GM23338 (cell line): ENCODE results near the gene HOXB5. TPM values are rescaled to one million over a fixed set of nuclear protein-coding genes. Genes with fewer than 3 reads are reported as not detected.

Source experiments
- ATAC-seq: fragments of 200-7000 bp; cut with Tn5 transposase; 3 replicates; pipeline ENCODE4 v1.9.1; 2020
- DNase-seq: peaks from one replicate; pipeline ENCODE4 v3.0.0-alpha.2; 2015; ENCODE audit warnings: low spot score
- H2AFZ ChIP-seq: fragments of 200-600 bp; sonication (generic); 2 replicates; pipeline ENCODE4 v1.8.0; 2016; ENCODE audit warnings: antibody characterized with exemption, mild to moderate bottlenecking, moderate library complexity
- H3F3A ChIP-seq: fragments of 200-600 bp; sonication (generic); replicated peaks from 2 replicates; pipeline ENCODE4 v1.8.0; 2017; ENCODE audit warnings: antibody characterized with exemption, mixed run types, low read depth
- H3K27ac ChIP-seq: fragments of 200-600 bp; sonication (generic); 2 replicates; pipeline ENCODE4 v1.6.1; 2016; ENCODE audit warnings: low read depth
- H3K27me3 ChIP-seq: fragments of 200-600 bp; sonication (generic); 2 replicates; pipeline ENCODE4 v1.8.0; 2016; ENCODE audit warnings: mild to moderate bottlenecking, mixed run types, moderate library complexity; ENCODE audit not compliant: insufficient read depth
- H3K36me3 ChIP-seq: fragments of 200-600 bp; sonication (generic); 2 replicates; pipeline ENCODE4 v1.8.0; 2016; ENCODE audit warnings: mild to moderate bottlenecking; ENCODE audit not compliant: insufficient read depth
- H3K4me1 ChIP-seq: fragments of 200-600 bp; sonication (generic); 2 replicates; pipeline ENCODE4 v1.8.0; 2016; ENCODE audit warnings: mild to moderate bottlenecking, moderate library complexity; ENCODE audit not compliant: insufficient read depth
- H3K4me2 ChIP-seq: fragments of 200-600 bp; sonication (generic); 2 replicates; pipeline ENCODE4 v1.7.1; 2017; ENCODE audit warnings: mixed run types
- H3K4me3 ChIP-seq: fragments of 200-600 bp; sonication (generic); 2 replicates; pipeline ENCODE4 v1.6.1; 2016; ENCODE audit warnings: mixed run types
- H3K79me2 ChIP-seq: fragments of 200-600 bp; sonication (generic); replicated peaks from 2 replicates; pipeline ENCODE4 v1.8.0; 2017; ENCODE audit warnings: mild to moderate bottlenecking; ENCODE audit not compliant: insufficient read depth
- H3K9me2 ChIP-seq: fragments of 200-600 bp; sonication (generic); 2 replicates; pipeline ENCODE4 v1.8.0; 2017; ENCODE audit not compliant: insufficient read depth
- H4K20me1 ChIP-seq: fragments of 200-600 bp; sonication (generic); replicated peaks from 2 replicates; pipeline ENCODE4 v1.8.0; 2017; ENCODE audit warnings: mild to moderate bottlenecking; ENCODE audit not compliant: insufficient read depth
- H3K27ac Mint-ChIP-seq: 2 replicates; pipeline ENCODE4 v1.8.0; 2020; ENCODE audit warnings: inconsistent platforms, mild to moderate bottlenecking, moderate library complexity, mixed read lengths
- H3K27me3 Mint-ChIP-seq: 3 replicates; pipeline ENCODE4 v1.8.0; 2022; ENCODE audit warnings: low read depth, mild to moderate bottlenecking, moderate library complexity, mixed read lengths, inconsistent platforms; ENCODE audit not compliant: insufficient read depth, poor library complexity
- H3K36me3 Mint-ChIP-seq: 3 replicates; pipeline ENCODE4 v1.8.0; 2021; ENCODE audit warnings: low read depth, mild to moderate bottlenecking, inconsistent platforms, moderate library complexity, mixed read lengths
- H3K4me1 Mint-ChIP-seq: 3 replicates; pipeline ENCODE4 v1.8.0; 2020; ENCODE audit warnings: mild to moderate bottlenecking, inconsistent platforms, mixed read lengths
- H3K4me3 Mint-ChIP-seq: 3 replicates; pipeline ENCODE4 v1.8.0; 2021; ENCODE audit warnings: moderate library complexity, mild to moderate bottlenecking, inconsistent platforms, mixed read lengths
- H3K9me3 Mint-ChIP-seq: 3 replicates; pipeline ENCODE4 v1.8.0; 2020; ENCODE audit warnings: moderate library complexity, mild to moderate bottlenecking, inconsistent platforms, mixed read lengths
- CTCF ChIP-seq, 2 experiments: fragments of 200-600 bp in 1 of 2; sonication (generic) in 1 of 2; conservative IDR thresholded peaks; 2 replicates each; pipeline versions ENCODE4 v1.5.1 to v1.6.1; 2016 to 2017; ENCODE audit warnings: antibody characterized with exemption in 2 of 2, low read depth in 2 of 2, mild to moderate bottlenecking in 2 of 2, moderate library complexity in 1 of 2
- EZH2 ChIP-seq: fragments of 200-600 bp; sonication (generic); IDR thresholded peaks from one replicate; pipeline ENCODE4 v1.8.0; 2017; ENCODE audit warnings: antibody characterized with exemption, mild to moderate bottlenecking, low read depth; ENCODE audit not compliant: unreplicated experiment
- EZH2phosphoT487 ChIP-seq: fragments of 200-600 bp; sonication (generic); IDR thresholded peaks from one replicate; pipeline ENCODE4 v1.8.1; 2018; ENCODE audit warnings: antibody characterized with exemption; ENCODE audit not compliant: unreplicated experiment
- POLR2AphosphoS5 ChIP-seq: IDR thresholded peaks from 2 replicates; pipeline ENCODE4 v1.6.1; 2016; ENCODE audit warnings: antibody characterized with exemption, low read depth
- REST ChIP-seq: IDR thresholded peaks from one replicate; pipeline ENCODE4 v1.6.1; 2018; ENCODE audit warnings: antibody characterized with exemption; ENCODE audit not compliant: unreplicated experiment
- ZNF331 ChIP-seq: fragments of 250-450 bp; sonication (Bioruptor Pico); IDR thresholded peaks from 2 replicates; pipeline ENCODE4 v1.5.0; 2020; ENCODE audit warnings: low read depth, mild to moderate bottlenecking, moderate library complexity
- ZNF462 ChIP-seq: fragments of 250-450 bp; sonication (Bioruptor Pico); IDR thresholded peaks from 2 replicates; pipeline ENCODE4 v1.5.0; 2020; ENCODE audit warnings: mild to moderate bottlenecking, moderate library complexity
- polyA plus RNA-seq: library from polyadenylated mRNA; unstranded; fragments of >200 nt; fragmentation: Nextera tagmentation; extraction: Ambion mirVana; gene quantifications from 2 replicates; pipeline ENCODE4 v1.2.1, GENCODE V29; 2016
- total RNA-seq: library from RNA; depleted of rRNA; stranded (reverse); fragments of >200 nt; shearing (Covaris generic); gene quantifications from 2 replicates; pipeline ENCODE4 v1.2.3, GENCODE V29; 2014
- TF ChIP-seq, protein P1 (sequence below): IDR thresholded peaks from 2 replicates; pipeline ENCODE4 v1.6.1; 2016; ENCODE audit warnings: antibody characterized with exemption

HOXB5 gene
- total and polyA plus RNA-seq, 2 experiments from 2014 or later, result not detected

DNA sequence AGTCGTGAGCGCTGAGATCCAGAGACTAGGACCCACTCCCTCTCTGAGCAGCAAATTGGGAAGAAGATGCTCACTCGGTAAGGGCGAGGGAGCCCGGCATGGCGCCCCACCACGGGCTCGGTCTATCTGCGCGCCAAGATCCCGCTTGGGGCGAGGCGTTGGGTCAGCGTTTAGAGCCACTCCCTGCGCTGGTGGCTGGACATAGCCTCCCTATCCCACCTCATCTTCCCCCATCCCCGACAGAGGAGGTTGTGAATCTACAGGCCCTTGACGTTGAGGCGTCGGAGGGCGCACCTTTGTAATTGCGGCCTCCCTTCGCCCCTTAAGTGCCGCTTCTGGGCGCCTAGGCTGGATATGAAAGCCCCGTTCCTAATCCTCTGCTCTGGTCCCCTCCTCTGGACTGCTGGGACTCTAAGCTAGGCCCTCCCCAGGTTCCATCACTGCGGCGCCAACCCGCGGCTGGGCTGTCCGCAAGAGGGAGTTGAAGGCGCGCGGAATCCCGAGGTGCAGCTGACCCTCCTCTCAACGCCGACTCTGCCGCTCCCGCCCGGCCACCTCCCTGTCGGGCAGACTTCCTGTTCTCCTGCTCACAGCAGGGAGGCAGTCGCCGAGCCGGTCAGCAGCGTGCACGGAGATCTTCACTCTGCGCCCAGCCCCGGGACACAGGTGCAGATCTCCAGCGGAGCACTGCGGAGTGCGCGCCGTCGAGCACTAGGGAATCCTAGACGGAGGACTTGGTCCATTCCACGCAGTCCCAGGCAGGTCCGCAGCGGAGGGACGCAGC, 48.7 kb upstream of the HOXB5 start:
- no peaks in the 10 kb centered on the region for H3K79me2 ChIP-seq
- ATAC-seq, result peak; percentile 67
- peaks cover 22% of the 10 kb centered on the region for H3K4me1 ChIP-seq
- H3K36me3 Mint-ChIP-seq, result no peaks in the 10 kb centered on the region; the same call in 2 of the 3 replicates
- H2AFZ ChIP-seq, result 0 out of 2 replicates have a peak overlapping the region, but pooled peaks have one; percentile 14
- H3K27ac Mint-ChIP-seq, result no peak overlapping the region
- H3K27me3 ChIP-seq, result peaks cover 100% of the 10 kb centered on the region
- H3K4me2 ChIP-seq, result peak overlapping the region; percentile 67
- DNase-seq, result peak; percentile 90
- no peaks in the 10 kb centered on the region for H3K9me2 ChIP-seq
- no peaks in the 10 kb centered on the region; the same call in 2 of the 3 replicates for H3K9me3 Mint-ChIP-seq
- peaks cover 53% of the 10 kb centered on the region for H3F3A ChIP-seq
- TF ChIP-seq EZH2phosphoT487 (no peak), POLR2AphosphoS5 (peak; percentile 28; the same call in 1 of the 2 replicates), CTCF (conservative IDR thresholded peaks at IDR 0.05; ENCODE audit: low read depth in 2 of 2) (peak; percentile 28 to 49), REST (no peak), EZH2 (peak; percentile 85), ZNF462 (no peak), ZNF331 (CRISPR knock-in tag) (no peak)
- TF ChIP-seq, protein P1, sequence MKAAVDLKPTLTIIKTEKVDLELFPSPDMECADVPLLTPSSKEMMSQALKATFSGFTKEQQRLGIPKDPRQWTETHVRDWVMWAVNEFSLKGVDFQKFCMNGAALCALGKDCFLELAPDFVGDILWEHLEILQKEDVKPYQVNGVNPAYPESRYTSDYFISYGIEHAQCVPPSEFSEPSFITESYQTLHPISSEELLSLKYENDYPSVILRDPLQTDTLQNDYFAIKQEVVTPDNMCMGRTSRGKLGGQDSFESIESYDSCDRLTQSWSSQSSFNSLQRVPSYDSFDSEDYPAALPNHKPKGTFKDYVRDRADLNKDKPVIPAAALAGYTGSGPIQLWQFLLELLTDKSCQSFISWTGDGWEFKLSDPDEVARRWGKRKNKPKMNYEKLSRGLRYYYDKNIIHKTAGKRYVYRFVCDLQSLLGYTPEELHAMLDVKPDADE, result peak; percentile 68; the same call in 1 of the 2 replicates
- H3K27ac ChIP-seq, result no peak overlapping the region
- no peaks in the 10 kb centered on the region; the same call in 1 of the 2 replicates for H3K36me3 ChIP-seq
- peaks cover 49% of the 10 kb centered on the region for H4K20me1 ChIP-seq
- H3K4me1 Mint-ChIP-seq, result peaks cover 19% of the 10 kb centered on the region
- H3K27me3 Mint-ChIP-seq, result peaks cover 100% of the 10 kb centered on the region
- H3K4me3 Mint-ChIP-seq, result peak overlapping the region; percentile 39; the same call in 2 of the 3 replicates
- H3K4me3 ChIP-seq, result peak overlapping the region; percentile 41; the same call in 1 of the 2 replicates
